Stimulated activated CD4-positive, alpha-beta T cell treated with anti-CD3 and anti-CD28 coated beads, Interleukin-1b, Interleukin-23, amount 100 ng/mL, for 4 hours (primary cell): Measurements from ENCODE around the gene ZNF276.

Source experiments
- DNase-seq, 2 donors: peaks; one replicate each; pipeline ENCODE4 v3.0.0-alpha.2; 2020; ENCODE audit warnings: low read depth in 2 of 2

ZNF276 gene

DNA sequence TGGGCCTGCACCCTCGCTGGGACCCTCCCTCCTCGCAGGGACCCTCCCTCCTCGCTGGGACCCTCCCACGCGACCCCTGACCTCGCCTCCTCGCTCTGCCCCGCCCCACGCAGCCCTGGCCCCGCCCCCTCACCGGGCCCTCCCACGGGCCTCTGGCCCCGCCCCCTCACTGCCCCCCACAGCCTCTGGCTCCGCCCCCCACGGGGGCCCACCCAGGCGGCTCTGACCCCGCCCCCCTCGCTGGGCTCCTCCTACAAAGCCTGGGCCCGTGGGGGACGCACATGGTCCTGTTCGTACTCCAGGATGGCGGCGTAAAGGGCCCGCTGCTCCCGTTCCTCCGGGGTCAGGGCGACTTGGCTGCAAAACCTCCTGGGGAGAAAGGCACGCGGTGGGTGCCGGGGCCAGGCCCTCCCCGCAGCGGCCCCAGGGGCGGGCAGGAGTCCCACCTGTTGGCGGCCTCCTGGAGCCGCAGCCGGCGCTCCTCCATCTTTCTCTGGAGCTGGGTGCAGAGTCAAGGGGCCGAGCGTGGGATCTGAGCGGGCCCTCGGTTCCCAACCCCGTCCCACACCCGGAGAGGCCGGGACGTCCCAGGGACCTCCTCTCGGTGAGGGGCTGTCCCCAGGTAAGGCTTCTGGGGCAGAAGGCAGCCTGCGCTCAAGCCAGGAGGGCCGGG is 9.6 kb upstream of the ZNF276 start:
- peak; percentile 74 to 79 for DNase-seq

DNA sequence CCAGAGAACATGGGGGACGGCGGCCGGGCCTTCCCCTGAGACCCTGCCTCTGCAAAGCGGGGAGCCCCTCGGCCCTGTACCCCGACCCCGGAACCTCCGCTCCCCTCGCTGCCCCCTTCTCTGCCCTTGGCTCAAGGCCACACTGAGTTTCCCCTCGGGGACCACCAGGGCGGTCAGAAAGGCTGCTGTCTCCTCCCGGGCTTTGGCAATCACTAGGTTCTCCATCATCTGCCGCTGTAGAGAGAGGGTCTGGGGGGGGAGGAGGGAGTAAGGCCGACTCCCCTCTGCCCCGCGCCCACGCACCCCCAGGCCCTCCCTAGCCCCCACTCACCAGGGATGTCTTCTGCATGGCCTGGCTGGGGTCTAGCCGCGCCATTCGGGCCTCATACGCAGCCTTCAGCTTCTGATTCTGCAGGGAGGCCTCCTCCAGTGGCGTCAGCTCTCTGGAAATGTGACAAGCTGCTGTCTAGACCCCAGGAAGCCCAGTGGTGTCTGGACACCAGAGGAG is 9.0 kb upstream of the ZNF276 start:
- DNase-seq: no peak

DNA sequence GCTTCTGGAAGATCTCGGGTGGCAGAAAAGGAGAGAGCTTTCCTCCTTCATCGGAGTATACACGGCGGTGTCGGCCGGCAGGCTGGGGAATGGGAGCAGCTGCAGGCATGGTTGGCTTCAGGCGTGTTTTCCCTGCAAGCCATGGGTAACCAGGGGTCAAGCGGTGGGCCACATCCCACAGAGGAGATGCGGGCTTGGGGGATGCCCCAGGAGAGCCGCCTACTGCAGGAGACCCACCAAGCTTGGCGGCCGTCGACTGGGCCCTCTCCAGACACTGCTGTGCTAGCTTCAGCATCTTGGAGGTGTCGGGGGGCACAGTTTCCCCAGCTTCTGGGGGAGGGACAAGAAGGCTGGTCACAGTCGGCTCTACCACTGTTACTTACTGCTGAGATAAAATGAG is 4.8 kb upstream of the ZNF276 start:
- DNase-seq: no peak

DNA sequence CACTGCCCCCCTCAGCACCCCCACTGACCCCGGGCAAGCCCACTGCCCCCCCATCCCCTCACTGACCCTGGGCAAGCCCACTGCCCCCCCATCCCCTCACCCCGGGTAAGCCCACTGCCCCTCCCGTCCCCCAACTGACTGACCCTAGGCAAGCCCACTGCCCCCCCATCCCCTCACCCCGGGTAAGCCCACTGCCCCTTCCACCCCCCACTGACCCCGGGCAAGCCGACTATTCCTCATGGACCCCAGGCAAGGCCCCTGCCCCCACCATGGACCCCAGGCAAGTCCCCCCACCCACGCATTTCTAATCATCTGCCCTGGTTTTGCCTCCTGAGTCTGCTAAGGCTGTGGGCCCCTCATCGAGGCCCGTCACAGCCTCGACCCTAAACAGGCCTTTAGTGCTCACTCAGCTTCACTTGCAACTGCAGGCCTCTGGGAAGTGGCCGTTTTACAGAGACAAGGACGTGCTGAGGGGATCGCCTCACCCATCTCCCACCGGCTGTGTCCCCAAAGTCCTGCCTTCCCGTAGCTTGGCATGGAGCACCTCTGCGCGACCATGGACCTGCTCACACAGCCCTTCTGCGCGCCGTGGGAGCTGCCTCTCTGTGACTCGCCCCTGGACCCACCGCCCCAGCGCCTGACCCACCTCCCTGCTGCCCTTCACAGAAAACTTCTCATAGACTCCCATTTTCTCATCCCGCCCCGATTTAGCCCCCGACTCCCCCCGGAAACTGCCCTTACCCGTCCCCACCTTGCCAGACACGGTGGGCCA is 4.2 kb upstream of the ZNF276 start:
- no peak for DNase-seq

DNA sequence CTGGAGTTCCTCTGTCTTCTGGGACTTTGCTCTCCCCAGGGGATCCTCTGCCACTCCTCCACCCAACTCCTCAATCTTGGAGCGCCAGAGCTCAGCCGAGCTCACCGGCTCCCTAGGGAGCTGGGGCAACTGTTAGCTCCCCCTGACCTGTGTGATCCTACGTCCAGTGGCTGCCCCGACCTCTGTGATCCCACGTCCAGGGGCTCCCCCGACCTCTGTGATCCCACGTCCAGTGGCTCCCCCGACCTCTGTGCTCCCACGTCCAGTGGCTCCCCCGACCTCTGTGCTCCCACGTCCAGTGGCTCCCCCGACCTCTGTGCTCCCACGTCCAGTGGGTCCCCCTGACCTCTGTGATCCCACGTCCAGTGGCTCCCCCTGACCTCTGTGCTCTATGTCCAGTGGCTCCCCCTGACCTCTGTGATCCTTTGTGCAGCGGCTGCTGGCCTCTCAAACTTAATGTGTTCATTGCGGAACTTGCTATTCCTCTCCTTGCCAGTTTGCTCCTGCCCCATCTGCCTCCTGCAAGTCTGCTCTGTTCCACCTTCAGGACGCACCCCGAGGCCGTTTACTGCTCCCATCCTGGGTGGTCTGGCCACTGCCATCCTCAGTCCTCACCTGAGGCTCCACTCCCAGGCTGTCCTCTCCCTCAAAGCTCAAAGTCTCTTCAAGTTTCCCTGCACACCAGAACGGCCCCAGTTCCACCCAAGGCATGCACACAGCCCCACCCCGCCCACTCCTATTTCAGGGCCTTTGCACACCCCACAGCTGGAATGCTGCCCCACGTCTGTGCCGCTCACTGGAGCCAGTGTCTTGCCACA is 3.4 kb upstream of the ZNF276 start:
- DNase-seq: no peak

DNA sequence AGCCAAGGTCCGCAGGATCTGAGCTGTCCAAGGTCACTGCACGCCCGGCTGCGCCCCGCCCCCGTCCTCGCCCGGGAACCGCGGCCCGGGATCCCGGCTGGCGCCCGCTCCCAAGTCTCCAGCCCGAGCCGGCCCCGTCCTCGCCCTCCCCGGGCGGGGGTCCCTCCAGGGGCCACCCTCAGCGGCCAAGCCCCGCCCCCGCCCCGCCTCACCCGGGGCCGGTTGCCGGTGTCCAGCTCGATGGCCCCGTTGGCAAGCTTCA is 855 bp upstream of the ZNF276 start:
- DNase-seq: no peak

DNA sequence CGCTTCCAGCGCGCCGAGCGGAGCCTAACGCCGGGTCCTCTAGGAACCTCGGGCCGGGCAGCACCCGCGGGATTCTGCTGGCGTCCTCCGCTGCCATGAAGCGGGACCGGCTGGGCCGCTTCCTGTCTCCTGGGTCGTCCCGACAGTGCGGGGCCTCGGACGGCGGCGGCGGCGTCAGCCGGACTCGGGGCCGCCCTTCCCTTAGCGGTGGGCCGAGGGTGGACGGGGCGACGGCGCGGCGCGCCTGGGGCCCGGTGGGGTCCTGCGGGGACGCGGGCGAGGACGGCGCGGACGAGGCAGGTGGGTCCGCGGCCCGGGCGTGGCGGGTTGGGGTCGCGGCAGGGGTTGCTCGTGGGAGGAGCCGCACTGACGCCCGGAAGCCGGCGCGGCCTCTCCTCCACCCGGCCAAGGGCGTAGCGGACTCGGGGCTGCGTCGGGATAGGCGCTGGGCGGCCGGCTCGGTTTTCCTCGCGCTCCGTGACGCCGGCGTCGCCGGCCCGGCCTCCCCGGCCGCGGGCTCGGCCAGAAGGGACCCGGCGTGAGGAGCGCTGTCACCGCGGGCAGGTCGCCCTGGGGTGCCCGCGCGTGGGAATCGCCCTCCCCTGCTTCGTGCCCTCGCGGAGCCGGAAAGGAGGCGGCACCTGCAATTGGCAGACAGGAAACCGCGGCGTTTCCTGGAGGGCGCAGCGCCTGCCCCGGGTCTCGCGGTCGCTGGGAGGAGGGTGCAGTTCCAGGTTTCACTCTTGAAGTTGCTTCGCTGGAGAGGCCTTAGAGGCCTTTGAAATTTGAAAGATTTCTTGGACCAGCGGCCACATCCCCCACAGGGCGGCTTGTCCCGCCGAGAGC is 432 bp downstream of the ZNF276 start:
- peak; percentile 71 to 83 for DNase-seq

DNA sequence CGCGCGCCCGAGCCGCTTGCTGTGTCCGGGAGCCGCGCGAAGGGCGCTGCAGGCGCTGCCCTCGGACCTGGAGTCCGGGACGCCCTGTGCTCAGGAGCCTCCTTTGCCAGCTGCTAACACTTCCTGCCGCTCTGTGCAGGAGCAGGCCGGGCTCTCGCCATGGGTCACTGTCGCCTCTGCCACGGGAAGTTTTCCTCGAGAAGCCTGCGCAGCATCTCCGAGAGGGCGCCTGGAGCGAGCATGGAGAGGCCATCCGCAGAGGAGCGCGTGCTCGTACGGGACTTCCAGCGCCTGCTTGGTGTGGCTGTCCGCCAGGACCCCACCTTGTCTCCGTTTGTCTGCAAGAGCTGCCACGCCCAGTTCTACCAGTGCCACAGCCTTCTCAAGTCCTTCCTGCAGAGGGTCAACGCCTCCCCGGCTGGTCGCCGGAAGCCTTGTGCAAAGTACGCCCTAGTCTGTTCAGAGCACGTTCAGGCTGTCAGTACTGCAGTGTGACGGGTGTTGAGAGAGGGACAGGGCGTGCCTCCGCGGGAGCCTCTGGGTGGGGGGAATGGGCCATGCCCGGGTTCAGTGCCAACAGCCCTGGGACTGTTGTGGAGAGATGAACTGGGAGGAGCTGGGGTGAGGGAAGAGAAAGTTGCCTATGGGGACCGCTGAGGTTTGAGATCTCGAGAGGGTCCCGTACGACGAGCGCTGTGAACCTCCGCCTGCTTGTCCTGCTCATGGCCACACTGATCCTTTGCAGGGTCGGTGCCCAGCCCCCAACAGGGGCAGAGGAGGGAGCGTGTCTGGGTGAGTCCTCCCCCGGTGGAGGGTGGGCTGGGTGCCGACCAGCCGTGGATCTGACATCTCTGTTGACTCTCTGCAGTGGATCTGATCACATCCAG is 1.3 kb downstream of the ZNF276 start:
- peak in 1 of 2 donors; percentile 25 for DNase-seq

DNA sequence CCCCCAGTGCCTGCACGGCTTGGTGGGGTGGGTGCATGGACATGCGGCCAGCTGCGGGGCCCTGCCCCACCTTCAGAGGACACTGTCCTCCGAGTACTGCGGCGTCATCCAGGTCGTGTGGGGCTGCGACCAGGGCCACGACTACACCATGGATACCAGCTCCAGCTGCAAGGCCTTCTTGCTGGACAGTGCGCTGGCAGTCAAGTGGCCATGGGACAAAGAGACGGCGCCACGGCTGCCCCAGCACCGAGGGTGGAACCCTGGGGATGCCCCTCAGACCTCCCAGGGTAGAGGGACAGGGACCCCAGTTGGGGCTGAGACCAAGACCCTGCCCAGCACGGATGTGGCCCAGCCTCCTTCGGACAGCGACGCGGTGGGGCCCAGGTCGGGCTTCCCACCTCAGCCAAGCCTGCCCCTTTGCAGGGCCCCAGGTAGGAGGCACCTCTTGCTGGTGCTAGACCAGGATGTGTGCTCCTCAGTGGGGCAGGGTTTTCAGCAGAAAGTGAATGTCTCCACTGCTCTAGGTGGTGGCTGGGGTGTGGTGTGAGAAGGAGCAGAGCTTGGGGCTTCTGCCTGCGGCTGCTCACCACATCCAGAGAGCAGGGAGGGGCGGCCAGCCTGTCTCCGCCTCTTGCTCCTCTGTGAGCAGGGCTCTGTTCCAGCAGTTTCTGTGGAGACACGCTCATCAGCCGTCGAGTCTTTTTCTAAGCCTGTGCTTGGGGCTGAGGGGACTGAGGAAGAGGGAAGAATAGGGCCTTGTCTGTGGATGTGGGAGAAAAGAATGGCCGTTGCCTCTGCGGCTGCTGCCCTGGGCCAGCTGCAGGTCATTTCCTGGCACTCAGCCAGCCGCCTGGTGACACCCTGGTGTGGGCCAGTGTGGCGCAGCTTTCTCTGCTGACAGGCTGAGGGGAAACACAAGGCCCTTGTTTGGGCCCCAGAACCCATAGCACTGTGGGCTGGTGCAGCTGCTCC is 2.2 kb downstream of the ZNF276 start:
- peak in 1 of 2 donors; percentile 46 for DNase-seq

DNA sequence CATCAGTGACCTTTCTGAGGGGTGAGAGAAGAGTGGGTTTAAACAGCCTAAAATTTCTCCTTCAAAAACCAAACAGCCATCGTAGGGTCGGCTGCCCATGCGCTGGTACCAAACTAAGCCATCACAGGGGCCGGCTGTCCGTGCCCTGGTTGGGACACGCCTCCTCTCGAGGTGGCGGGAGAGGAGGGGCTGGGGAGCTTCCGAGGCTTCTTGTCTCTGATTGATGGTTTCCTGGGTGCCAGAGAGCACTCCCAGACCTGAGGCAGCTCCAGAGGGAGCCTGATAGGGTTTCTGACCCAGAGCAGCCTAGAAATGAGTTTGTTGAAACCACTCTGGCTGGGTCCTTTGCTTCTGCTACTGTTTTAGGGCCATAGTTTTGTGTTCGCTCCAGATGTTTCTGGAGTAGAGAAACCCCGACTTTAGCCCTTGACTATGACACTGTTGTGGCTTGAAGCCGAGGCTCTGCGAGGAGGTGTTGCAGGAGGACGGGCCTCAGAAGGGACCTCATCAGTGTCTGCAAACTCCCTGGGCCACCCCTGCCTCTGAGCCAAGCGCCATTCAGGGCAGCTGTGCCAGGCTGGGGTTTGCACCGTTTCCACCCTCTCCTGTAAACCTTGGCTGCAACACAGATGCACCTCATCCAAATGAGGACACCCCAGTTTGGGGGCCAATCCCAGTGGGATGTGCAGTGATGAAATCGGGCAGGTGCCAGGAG is 6.2 kb downstream of the ZNF276 start:
- no peak for DNase-seq

DNA sequence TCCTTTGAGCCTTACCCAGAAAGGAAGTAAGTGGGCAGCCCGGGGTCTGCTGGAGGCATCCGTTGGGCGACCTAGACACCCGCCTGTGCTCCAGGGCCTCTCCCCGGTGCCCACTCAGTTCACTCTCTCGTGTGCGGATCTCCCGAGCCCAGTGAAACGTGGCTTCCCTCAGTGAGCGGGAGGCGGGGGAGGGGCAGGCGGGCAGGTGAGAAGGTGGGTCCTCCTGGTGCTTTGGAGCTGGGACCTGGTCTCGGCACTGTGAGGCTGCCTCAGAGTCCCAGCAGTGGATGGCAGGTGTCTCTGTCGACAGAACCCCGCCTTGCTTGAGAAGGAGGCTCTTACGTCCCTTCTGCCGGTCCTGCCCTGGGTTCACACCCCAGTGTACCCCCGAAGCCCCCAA is 8.0 kb downstream of the ZNF276 start:
- no peak for DNase-seq

DNA sequence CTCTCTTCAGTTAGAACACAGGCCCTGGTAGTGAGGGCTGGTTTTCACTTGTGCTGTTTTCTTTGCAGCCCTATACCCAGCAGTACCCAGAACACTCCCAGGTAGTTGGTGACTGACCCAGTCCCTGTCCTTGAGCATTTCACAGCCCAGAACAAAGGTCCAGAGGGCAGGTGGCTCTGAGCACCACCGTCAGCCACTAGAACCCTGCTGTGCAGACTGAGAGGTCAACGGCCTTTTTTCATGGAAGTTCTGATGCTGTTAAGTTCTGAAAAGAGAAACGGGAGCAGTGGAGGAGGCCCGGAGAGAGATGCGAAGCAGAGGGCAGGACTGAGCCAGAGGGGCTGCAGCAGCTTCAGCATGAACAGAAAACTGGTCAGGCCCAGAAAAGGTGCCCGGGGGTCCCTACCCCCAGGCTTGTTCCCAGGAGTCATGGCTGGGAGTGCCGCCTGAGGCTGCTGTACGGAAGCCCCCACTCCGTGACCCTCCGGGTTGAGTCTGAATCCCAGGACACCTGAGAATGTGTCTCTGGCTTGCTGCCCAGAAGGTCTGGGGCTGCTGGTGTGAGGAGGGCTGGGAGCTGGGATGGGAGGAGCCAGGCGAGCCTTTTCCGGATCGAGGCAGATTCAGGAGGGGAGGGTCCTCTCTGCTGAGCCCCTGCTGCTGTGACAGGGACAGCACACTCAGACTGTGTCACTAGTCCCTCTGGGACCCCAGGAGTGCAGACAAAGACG is 8.7 kb downstream of the ZNF276 start:
- DNase-seq: no peak

DNA sequence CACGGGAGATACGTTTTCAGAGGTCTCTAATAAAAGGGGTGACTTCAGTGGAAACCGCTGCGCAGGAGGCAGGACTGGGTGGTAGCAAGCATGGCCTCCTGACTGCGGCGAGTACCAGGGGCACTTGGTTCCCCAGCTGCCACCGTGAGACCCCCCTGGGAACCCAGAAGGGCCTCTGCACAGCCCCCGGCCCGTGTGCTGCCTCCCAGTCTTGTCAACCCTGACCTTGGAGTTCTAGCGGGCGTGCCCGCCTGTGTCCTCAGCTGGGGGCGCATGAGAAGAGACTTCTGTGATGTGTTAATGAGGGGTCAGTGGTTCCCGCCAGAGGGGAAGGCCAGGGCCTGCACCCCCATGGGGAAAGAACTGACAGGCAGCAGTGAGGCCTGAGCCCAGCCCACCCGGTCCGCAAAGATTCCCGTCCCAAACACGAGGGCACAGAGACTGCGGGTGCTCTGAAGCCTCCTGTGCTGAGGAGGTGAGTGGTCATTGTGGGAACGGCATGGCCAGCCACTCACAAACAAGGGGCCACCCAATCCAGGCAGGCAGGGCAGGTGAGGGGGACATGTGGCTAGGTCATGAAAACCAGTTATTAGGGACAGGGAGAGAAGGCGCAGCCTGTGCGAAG is 9.4 kb downstream of the ZNF276 start:
- DNase-seq: no peak

DNA sequence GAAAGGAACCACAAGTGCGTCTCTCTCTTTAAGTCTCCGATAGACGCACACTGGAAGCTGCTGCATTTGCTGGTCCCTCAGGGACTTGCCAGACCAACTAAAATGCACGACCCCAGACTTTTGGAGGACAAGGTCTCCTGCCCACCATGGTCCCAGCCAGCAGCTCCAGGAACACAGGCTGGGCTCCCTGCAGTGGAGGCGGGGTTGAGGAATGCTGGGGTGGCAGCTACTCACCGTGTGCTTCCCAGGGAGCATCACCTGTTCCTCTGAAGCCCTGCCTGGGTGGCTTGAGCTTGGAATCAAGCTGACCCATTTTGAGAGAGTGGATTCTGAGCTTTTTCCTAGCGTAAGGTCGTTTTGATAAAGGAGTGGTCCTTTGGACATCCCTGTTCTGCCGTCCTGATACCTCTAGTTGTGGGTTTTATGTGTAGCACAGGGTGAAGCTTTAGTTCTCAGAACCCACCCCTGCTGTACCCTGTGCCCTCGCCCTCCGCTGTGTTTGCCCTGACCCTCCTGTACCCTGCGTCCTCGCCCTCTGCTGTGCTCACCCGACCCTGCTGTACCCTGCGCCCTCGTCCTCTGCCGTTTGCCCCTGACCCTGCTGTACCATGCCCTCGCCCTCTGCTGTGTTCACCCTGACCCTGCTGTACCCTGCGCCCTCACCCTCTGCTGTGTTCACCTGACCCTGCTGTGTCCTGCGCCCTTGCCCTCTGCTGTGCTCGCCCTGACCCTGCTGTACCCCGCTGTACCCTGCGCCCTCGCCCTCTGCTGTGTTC is 11.0 kb downstream of the ZNF276 start:
- no peak for DNase-seq

DNA sequence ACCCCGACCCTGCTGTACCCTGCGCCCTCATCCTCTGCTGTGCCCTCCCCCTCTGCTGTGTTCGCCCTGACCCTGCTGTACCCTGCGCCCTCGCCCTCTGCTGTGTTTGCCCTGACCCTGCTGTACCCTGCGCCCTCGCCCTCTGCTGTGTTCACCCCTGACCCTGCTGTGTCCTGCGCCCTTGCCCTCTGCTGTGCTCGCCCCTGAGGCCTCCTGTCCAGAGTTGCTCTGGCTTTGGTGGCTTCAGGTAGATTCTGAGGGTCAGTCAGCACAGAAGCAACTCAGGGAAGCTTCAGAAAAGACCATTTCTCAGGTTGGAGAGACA is 11.5 kb downstream of the ZNF276 start:
- no peak for DNase-seq

DNA sequence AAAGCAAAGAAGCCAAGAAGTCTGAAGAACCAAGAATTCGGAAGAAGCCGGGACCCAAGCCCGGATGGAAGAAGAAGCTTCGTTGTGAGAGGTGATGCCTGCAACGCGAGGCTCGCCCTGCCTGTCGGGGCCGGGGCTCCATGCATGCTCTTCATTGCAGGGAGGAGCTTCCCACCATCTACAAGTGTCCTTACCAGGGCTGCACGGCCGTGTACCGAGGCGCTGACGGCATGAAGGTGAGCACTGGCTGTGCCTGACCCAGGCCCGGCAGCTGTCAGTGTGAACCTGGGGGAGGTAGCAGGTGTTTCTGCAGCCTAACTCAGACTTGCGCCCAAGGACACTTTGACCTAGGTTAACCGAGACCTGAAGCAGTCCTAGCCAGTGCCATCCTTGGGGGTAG is 12.0 kb downstream of the ZNF276 start:
- no peak for DNase-seq

DNA sequence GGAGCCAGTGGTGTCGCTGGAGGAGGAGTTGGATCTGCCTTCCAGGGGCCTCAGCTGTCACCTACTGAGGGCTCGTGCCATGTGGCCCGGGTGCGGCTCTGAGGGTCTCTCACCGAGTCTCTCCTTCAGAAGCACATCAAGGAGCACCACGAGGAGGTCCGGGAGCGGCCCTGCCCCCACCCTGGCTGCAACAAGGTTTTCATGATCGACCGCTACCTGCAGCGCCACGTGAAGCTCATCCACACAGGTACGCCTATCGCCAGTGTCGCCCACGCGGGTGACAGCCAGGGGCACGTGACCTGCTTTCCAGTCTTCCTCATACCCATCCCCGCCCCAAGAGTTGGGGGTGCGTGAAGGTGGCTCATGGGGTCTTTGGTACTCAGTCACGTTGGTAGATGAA is 12.5 kb downstream of the ZNF276 start:
- DNase-seq: no peak
